ENCODE results near the gene ATPAF1. TPM values are rescaled to one million over a fixed set of nuclear protein-coding genes. Genes with fewer than 3 reads are reported as not detected.
"Not testable (repeated sequence)": the region's sequence is repeated elsewhere in the genome, so short reads cannot be mapped to it uniquely, and the experiment has no call there.

The ATPAF1 gene
- total RNA-seq, 1 donor from 2014 or later, result 42.7 TPM

DNA sequence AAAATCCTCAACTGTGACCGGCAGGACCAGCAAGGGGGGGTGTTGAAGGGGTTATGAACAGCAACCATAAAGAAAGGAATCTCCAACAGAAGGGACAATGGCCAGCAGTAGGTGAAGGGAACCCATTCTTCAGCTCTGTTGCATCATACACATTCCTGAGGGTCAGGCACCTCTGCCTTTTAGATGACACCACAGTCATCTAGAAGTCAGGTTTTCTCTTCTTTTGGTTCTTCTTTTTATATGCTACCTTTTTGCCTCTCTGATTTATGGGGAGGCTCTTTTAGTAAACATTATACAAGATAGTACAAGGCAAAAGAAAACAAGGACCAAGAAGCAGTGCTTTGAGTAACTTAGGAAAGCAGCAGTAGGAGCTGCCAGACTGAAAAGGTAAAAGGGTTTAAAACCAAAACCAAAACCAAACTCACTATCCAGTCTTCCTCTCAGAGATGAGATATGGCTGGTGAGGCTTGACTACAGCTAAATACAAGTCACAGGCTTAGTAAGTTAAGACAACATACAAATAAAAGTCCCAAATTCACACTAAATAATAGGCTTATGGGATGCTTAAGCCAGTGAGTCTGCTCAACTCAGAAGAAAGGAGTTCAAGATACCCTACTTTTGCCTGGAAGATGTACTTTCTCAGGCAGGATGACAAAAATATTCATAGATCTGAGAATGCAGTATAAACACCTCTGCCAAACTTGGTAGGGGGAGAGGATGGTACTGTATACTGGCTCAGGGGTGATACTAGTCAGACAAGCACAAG lies 7.6 kb upstream of the ATPAF1 start:
- peak overlapping the region; percentile 58 for H3K4me3 Mint-ChIP-seq (ENCODE audit: low read depth)
- peak overlapping the region; percentile 90 for H3K27ac Mint-ChIP-seq
- no peaks in the 10 kb centered on the region for H3K9me3 Mint-ChIP-seq
- peaks cover 34% of the 10 kb centered on the region for H3K4me1 Mint-ChIP-seq (ENCODE audit: low read depth)
- DNase-seq (ENCODE audit: low spot score), result no peak
- no peaks in the 10 kb centered on the region for H3K27me3 Mint-ChIP-seq (ENCODE audit: low read depth)
- H3K36me3 Mint-ChIP-seq (ENCODE audit: low read depth), result peaks cover 66% of the 10 kb centered on the region
- intact Hi-C loops (cut with micrococcal nuclease), result no loop called here

- intact Hi-C loops (cut with micrococcal nuclease), result no loop called here
- Mint-ChIP-seq H3K27me3 (ENCODE audit: low read depth) (no peaks in the 10 kb centered on the region), H3K4me3 (ENCODE audit: low read depth) (no peak overlapping the region), H3K27ac (peak overlapping the region; percentile 41), H3K4me1 (ENCODE audit: low read depth) (peaks cover 34% of the 10 kb centered on the region), H3K36me3 (ENCODE audit: low read depth) (peaks cover 51% of the 10 kb centered on the region), H3K9me3 (no peaks in the 10 kb centered on the region)
- DNase-seq (ENCODE audit: low spot score), result no peak
Observed at GRCh38 chr1:46673749-46674182, 5.6 kb upstream of the ATPAF1 start.

DNA sequence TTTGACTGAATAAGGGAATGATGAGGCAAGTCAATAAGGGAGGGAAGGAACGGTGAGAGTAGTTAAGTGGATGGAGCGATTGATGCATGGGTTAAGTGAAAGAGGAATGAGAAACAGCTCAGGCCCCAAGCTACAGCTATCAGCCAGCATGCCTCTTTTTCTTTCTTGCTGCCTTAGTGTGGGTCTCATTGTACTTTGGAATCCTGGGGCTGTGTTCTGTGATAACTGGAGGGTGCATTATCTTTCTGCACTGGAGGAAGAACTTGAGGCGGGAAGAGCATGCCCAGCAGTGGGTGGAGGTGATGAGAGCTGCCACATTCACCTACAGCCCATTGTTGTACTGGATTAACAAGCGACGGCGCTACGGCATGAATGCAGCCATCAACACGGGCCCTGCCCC lies 4.5 kb upstream of the ATPAF1 start:
- Mint-ChIP-seq H3K9me3 (no peaks in the 10 kb centered on the region), H3K36me3 (ENCODE audit: low read depth) (peaks cover 40% of the 10 kb centered on the region)
- intact Hi-C loops (cut with micrococcal nuclease), result no loop called here

DNA sequence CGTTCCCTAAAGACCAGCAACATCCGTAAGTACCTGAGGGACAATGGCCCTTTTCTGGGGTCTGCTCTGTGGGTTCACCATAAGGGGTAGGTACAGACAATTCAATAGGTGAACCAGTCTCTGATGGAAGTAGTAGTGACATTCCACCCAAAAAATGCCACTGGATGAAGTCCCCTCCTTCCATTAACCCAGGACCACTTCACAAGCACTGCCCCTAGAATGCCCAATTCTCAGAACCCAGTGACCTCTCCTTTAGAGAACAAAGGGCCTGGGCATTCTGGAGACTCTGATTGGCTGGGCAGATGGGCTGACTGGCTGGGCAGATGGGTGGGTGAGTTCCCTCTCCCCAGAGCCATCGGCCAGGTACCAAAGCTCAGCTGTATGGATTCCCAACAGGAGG lies 3.4 kb upstream of the ATPAF1 start, which contains the start of gene TEX38:
Gene TEX38, plus strand, starts transcription at position 301 of the 400 bp plus-strand sequence. Its CDS starts 81 bp downstream, at position 382.
- no peak within 1 kb of the TSS for H3K4me3 Mint-ChIP-seq (ENCODE audit: low read depth)

More for the DNA sequence above, 4.5 kb upstream of the ATPAF1 start:
- Mint-ChIP-seq H3K27ac (no peak overlapping the region), H3K27me3 (ENCODE audit: low read depth) (no peaks in the 10 kb centered on the region), H3K4me1 (ENCODE audit: low read depth) (peaks cover 34% of the 10 kb centered on the region), H3K4me3 (ENCODE audit: low read depth) (no peak overlapping the region)
- no peak for DNase-seq (ENCODE audit: low spot score)

GRCh38 chr1:46670134-46670533 lies 2.0 kb upstream of the ATPAF1 start:
- Mint-ChIP-seq H3K36me3 (ENCODE audit: low read depth) (peaks cover 20% of the 10 kb centered on the region), H3K4me3 (ENCODE audit: low read depth) (no peak overlapping the region), H3K4me1 (ENCODE audit: low read depth) (peaks cover 26% of the 10 kb centered on the region), H3K27me3 (ENCODE audit: low read depth) (no peaks in the 10 kb centered on the region), H3K9me3 (no peaks in the 10 kb centered on the region), H3K27ac (no peak overlapping the region)
- intact Hi-C loops (cut with micrococcal nuclease), result no loop called here
- no peak for DNase-seq (ENCODE audit: low spot score)

More for the DNA sequence above, 3.4 kb upstream of the ATPAF1 start, which contains the start of gene TEX38:
- DNase-seq (ENCODE audit: low spot score), result no peak
- Mint-ChIP-seq H3K27ac (no peak within 1 kb of the TSS), H3K27me3 (ENCODE audit: low read depth) (no peaks in the 10 kb centered on the region), H3K36me3 (ENCODE audit: low read depth) (peaks cover 31% of the 10 kb centered on the region), H3K9me3 (no peaks in the 10 kb centered on the region), H3K4me1 (ENCODE audit: low read depth) (peaks cover 33% of the 10 kb centered on the region)
- intact Hi-C loops (cut with micrococcal nuclease), result no loop called here

DNA sequence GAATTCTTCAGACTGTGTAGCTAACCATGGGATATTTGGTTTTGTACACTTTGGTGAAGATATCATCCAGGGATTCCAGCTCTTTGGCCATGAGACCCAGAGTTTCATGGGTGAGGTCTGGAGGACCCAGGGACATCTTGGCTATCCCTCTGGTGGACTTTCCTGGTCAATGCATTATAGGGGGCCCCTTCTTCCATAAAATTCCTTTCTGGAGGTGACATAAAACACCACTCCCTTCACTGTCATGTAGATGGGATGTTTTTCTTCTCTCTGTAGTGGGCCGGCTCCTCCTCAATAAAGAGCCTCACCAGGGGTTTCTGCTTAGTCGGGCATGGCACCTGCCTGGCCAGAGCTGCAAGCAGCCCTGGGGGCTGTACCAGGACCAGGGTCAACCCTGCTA lies 2.2 kb downstream of the ATPAF1 start:
- intact Hi-C loops (cut with micrococcal nuclease), result loop anchor here (5.0 kb wide), 3 partner anchors 49 to 84 kb away; partner anchors contain the start of genes EFCAB14 and MOB3C
- H3K4me3 Mint-ChIP-seq (ENCODE audit: low read depth), result peak overlapping the region; percentile 82
- peaks cover 17% of the 10 kb centered on the region for H3K4me1 Mint-ChIP-seq (ENCODE audit: low read depth)
- peaks cover 25% of the 10 kb centered on the region for H3K36me3 Mint-ChIP-seq (ENCODE audit: low read depth)
- no peaks in the 10 kb centered on the region for H3K27me3 Mint-ChIP-seq (ENCODE audit: low read depth)
- no peak overlapping the region for H3K27ac Mint-ChIP-seq
- DNase-seq (ENCODE audit: low spot score), result no peak
- no peaks in the 10 kb centered on the region for H3K9me3 Mint-ChIP-seq

GRCh38 chr1:46662919-46663318 lies 5.2 kb downstream of the ATPAF1 start:
- peaks cover 25% of the 10 kb centered on the region for H3K4me1 Mint-ChIP-seq (ENCODE audit: low read depth)
- DNase-seq (ENCODE audit: low spot score); H3K27me3 Mint-ChIP-seq (ENCODE audit: low read depth); intact Hi-C loops (cut with micrococcal nuclease); H3K4me3 Mint-ChIP-seq (ENCODE audit: low read depth); H3K9me3 Mint-ChIP-seq; H3K27ac Mint-ChIP-seq: not testable (repeated sequence)
- H3K36me3 Mint-ChIP-seq (ENCODE audit: low read depth), result peaks cover 31% of the 10 kb centered on the region

- H3K9me3 Mint-ChIP-seq; H3K4me1 Mint-ChIP-seq (ENCODE audit: low read depth); H3K27me3 Mint-ChIP-seq (ENCODE audit: low read depth); intact Hi-C loops (cut with micrococcal nuclease); DNase-seq (ENCODE audit: low spot score); H3K27ac Mint-ChIP-seq; H3K4me3 Mint-ChIP-seq (ENCODE audit: low read depth): not testable (repeated sequence)
- peaks cover 49% of the 10 kb centered on the region for H3K36me3 Mint-ChIP-seq (ENCODE audit: low read depth)
Observed at GRCh38 chr1:46660116-46660515, 8.0 kb downstream of the ATPAF1 start.

DNA sequence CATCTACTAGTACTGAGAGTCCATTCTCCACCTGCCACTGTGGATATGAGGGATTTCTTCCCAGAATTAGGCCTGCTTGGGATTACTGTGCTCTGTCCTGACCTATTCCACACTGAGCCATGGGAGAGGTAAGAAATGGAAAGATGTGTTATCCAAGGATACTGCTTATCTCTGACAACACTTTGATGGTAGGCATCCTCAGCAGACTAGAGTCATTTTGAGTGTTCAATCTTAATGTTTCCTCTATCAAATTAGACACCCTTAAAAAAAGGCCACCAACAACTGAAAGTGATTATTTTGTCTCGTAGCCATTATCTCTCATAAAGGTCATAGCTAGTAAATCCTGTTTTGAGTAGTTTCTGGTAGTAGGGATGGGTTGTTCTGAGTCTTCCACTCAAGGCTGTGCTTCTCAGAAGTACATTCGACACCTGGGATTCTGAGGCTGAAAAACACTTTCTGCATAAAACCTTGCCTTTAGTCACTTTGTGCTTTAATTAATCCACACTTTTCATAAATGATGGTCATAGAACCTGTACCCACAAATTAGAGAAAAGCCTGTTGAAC lies 8.8 kb downstream of the ATPAF1 start:
- H3K36me3 Mint-ChIP-seq (ENCODE audit: low read depth), result peaks cover 49% of the 10 kb centered on the region
- peaks cover 6% of the 10 kb centered on the region for H3K9me3 Mint-ChIP-seq
- H3K27ac Mint-ChIP-seq, result peak overlapping the region; percentile 35

GRCh38 chr1:46657775-46658174 lies 10.4 kb downstream of the ATPAF1 start:
- no peak for DNase-seq (ENCODE audit: low spot score)
- Mint-ChIP-seq H3K27ac (no peak overlapping the region), H3K9me3 (peaks cover 6% of the 10 kb centered on the region), H3K36me3 (ENCODE audit: low read depth) (peaks cover 48% of the 10 kb centered on the region), H3K4me1 (ENCODE audit: low read depth) (peaks cover 24% of the 10 kb centered on the region), H3K4me3 (ENCODE audit: low read depth) (no peak overlapping the region), H3K27me3 (ENCODE audit: low read depth) (no peaks in the 10 kb centered on the region)
- intact Hi-C loops (cut with micrococcal nuclease), result no loop called here

More for the DNA sequence above, 8.8 kb downstream of the ATPAF1 start:
- DNase-seq (ENCODE audit: low spot score), result no peak
- peaks cover 10% of the 10 kb centered on the region for H3K4me1 Mint-ChIP-seq (ENCODE audit: low read depth)
- intact Hi-C loops (cut with micrococcal nuclease), result no loop called here
- H3K4me3 Mint-ChIP-seq (ENCODE audit: low read depth), result no peak overlapping the region
- H3K27me3 Mint-ChIP-seq (ENCODE audit: low read depth), result no peaks in the 10 kb centered on the region

- no peak for DNase-seq (ENCODE audit: low spot score)
- intact Hi-C loops (cut with micrococcal nuclease), result no loop called here
- Mint-ChIP-seq H3K27ac (no peak overlapping the region), H3K27me3 (ENCODE audit: low read depth) (no peaks in the 10 kb centered on the region), H3K4me3 (ENCODE audit: low read depth) (no peak overlapping the region), H3K36me3 (ENCODE audit: low read depth) (peaks cover 55% of the 10 kb centered on the region), H3K4me1 (ENCODE audit: low read depth) (peaks cover 33% of the 10 kb centered on the region), H3K9me3 (peaks cover 6% of the 10 kb centered on the region)
Observed at GRCh38 chr1:46656643-46657042, 11.5 kb downstream of the ATPAF1 start.

DNA sequence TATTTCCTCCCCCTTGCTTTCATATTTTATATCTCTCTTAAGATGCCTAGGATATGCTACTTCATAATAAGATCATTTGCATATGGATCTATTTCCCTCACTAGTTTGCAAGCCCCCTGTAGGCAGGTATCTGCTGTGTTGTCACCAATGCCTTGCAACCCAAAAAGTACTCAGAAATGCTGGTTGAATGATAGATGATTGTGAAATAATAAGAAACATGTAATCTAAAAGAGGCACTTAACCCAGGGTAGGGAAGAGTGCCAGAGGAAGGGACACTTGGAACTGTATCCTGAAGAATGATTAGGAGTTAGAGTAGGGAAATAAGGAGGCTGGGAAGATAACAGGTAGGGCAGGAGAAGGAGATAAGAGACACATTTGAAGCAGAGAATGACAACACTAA lies 12.3 kb downstream of the ATPAF1 start:
- H3K4me3 Mint-ChIP-seq (ENCODE audit: low read depth), result no peak overlapping the region
- no peak for DNase-seq (ENCODE audit: low spot score)
- peaks cover 63% of the 10 kb centered on the region for H3K36me3 Mint-ChIP-seq (ENCODE audit: low read depth)
- no peak overlapping the region for H3K27ac Mint-ChIP-seq
- intact Hi-C loops (cut with micrococcal nuclease), result no loop called here
- peaks cover 6% of the 10 kb centered on the region for H3K9me3 Mint-ChIP-seq
- no peaks in the 10 kb centered on the region for H3K27me3 Mint-ChIP-seq (ENCODE audit: low read depth)
- peaks cover 33% of the 10 kb centered on the region for H3K4me1 Mint-ChIP-seq (ENCODE audit: low read depth)

DNA sequence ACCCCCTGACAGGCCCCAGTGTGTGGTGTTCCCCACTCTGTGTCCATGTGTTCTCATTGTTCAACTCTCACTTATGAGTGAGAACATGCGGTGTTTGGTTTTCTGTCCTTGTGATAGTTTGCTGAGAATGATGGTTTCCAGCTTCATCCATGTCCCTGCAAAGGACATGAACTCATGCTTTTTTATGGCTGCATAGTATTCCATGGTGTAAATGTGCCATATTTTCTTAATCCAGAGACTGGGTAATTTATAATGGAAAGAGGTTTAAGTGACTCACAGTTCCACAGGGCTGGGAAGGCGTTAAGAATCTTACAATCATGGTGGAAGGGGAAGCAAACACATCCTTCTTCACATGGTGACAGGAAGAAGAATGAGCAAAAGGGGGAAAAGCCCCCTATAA lies 13.5 kb downstream of the ATPAF1 start:
- Mint-ChIP-seq H3K9me3 (peaks cover 18% of the 10 kb centered on the region), H3K4me1 (ENCODE audit: low read depth) (peaks cover 28% of the 10 kb centered on the region), H3K36me3 (ENCODE audit: low read depth) (peaks cover 75% of the 10 kb centered on the region)
- intact Hi-C loops (cut with micrococcal nuclease), result loop anchor here (5.0 kb wide), 1 partner anchor 37 kb away; the partner anchor contains the start of gene MOB3C
- H3K27me3 Mint-ChIP-seq (ENCODE audit: low read depth); H3K27ac Mint-ChIP-seq; H3K4me3 Mint-ChIP-seq (ENCODE audit: low read depth); DNase-seq (ENCODE audit: low spot score): not testable (repeated sequence)

Measured in activated T-helper 2 cell treated with anti-CD3 and anti-CD28 coated beads, Interferon-gamma antibody, Interleukin-2, Interleukin-4, amounts not matched to agents 10 μg/mL and 5 μg/mL and 100 μg/mL, durations not matched to agents 14 hours and 24 hours and 36 hours (primary cell).